Measurements from ENCODE around the gene CLP1.
"Not testable (repeated sequence)": the region's sequence is repeated elsewhere in the genome, so short reads cannot be mapped to it uniquely, and the experiment has no call there.

CLP1 gene

GRCh38 chr11:57667117-57667735 lies 9.7 kb downstream of the CLP1 start:
- DNase-seq = peak; percentile 100

GRCh38 chr11:57667736-57668433 lies 10.3 kb downstream of the CLP1 start, which contains the start of gene ZDHHC5:
ZDHHC5 (plus strand) TSS chr11:57668114; CDS start chr11:57673091, 4,977 bp downstream.
- peak; percentile 100 for DNase-seq

- no peak for DNase-seq
Observed at GRCh38 chr11:57668434-57668782, 10.8 kb downstream of the CLP1 start.

- DNase-seq = no peak
Observed at GRCh38 chr11:57674251-57674650, 16.7 kb downstream of the CLP1 start.

GRCh38 chr11:57675176-57675941 lies 17.8 kb downstream of the CLP1 start:
- DNase-seq = no peak

GRCh38 chr11:57679396-57679795 lies 21.8 kb downstream of the CLP1 start:
- DNase-seq = no peak

- DNase-seq = no peak
Observed at GRCh38 chr11:57680552-57680874, 23.0 kb downstream of the CLP1 start.

- DNase-seq = no peak
Observed at GRCh38 chr11:57681168-57681567, 23.6 kb downstream of the CLP1 start.

- not testable (repeated sequence) for DNase-seq
Observed at GRCh38 chr11:57690474-57690873, 32.9 kb downstream of the CLP1 start.

- no peak for DNase-seq
Observed at GRCh38 chr11:57698843-57699365, 41.3 kb downstream of the CLP1 start.

GRCh38 chr11:57699813-57700212 lies 42.3 kb downstream of the CLP1 start:
- DNase-seq = no peak

GRCh38 chr11:57700425-57700824 lies 42.9 kb downstream of the CLP1 start:
- DNase-seq = no peak

- DNase-seq = no peak
Observed at GRCh38 chr11:57703341-57703740, 45.8 kb downstream of the CLP1 start.

GRCh38 chr11:57704932-57705331 lies 47.4 kb downstream of the CLP1 start:
- DNase-seq = no peak

GRCh38 chr11:57705432-57705831 lies 47.9 kb downstream of the CLP1 start:
- not testable (repeated sequence) for DNase-seq

GRCh38 chr11:57709802-57710367 lies 52.3 kb downstream of the CLP1 start:
- DNase-seq = no peak
